ENCODE data around the gene NR1I2.

DNA sequence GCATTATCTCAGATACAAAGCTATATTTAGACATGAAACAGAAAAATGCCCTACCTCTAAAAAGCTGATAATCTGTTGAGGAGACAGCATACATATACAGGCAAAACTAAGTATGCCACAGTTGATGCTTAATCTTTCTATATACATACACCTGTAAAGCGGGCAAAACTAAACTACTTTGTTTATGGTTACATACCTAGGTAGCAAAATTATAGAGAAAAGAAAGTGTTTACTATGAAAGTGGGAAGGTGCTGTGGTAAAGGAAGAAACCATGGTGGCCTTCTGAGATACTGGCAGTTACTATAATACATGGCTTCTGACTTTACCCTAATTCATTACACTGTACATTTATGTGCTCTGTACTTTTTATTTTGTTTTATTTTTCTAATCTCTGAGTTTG, 36.0 kb upstream of the NR1I2 start:
- TF ChIP-seq FOXK2 (IDR thresholded peaks at IDR 0.05) (no peak), FOXM1 (IDR thresholded peaks at IDR 0.05; ENCODE audit: borderline replicate concordance) (no peak)

Data from HEK293T (cell line).